Choroid plexus epithelial cell (primary cell): ENCODE measurements around the gene PTPRT.

Source experiments
- DNase-seq: peaks from one replicate; pipeline ENCODE4 v3.0.0-alpha.2; 2010; ENCODE audit warnings: low read depth
- H3K4me3 ChIP-seq: 2 replicates; pipeline ENCODE4 v1.5.1; 2011; ENCODE audit warnings: low read depth, mild to moderate bottlenecking, control low read depth, low read length, moderate library complexity
- CTCF ChIP-seq: conservative IDR thresholded peaks from 2 replicates; pipeline ENCODE4 v1.5.1; 2011; ENCODE audit warnings: low read depth, mild to moderate bottlenecking, control low read depth, inconsistent platforms, low read length, moderate library complexity

PTPRT gene

DNA sequence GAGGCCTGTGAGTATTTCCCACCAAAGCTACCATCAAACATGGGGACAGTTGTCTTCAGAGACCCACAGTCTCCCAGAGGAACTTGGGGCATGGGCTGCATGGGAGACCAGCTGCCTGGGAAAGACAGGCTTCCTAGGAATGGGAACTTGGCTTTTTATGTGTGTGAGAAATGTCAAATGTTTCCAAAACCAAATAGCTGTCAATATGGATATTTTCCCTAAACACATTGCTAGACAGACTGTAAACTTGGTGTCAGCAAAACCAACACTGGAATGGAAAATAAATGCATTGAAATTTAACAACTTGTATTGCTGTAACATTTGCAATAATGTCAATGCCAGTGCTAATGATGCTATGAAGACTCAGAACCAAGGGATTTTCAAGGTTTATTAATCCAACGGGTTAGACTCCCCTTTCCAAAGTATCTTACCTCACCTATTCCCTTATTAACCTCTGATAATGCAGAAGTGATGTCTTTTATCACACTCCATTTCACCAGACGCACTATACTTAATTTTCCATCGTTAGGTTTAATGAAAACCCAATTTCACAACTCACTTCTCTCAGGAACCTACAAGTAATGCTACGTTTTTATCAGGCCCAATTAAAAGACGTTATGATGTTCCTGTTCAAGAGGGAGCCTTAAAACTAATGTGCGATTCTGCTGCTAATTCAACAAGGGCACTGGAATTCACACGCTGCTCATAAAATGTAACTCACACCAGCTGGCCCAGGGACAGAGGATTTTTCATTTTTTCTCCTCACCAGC, 1025.4 kb downstream of the PTPRT start:
- no peak for DNase-seq
- no peak for TF ChIP-seq CTCF
- H3K4me3 ChIP-seq, result no peak overlapping the region

DNA sequence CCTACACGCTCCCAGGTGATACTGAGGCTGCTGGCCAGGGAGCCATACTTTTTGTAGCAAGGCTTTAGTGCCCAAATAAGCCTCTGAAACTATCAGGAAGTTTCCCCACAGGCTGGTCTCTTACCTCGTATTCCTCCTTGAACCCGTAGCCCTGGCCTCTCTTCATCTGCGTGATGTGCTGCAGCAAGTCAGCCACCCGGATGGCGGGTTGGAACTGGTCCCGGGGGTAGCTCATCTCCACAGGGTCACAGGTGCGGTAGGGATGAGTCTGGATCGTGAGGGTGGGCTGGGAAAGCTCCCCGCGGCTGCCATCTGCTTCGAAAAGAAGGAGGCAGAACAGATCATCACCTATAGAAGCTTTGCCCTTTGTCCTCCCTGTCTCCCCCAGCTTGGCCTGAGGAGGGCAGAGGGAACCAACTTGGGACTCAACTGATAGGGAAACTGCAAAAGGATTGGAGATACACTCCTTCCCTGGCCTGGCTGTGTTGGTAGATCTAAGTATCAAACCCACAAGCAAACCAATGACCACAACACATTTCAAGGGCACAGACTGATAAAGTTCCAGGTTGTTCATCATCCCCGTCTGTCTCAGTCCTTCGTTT, 1028.4 kb downstream of the PTPRT start:
- H3K4me3 ChIP-seq, result no peak overlapping the region
- TF ChIP-seq CTCF, result no peak
- no peak for DNase-seq

DNA sequence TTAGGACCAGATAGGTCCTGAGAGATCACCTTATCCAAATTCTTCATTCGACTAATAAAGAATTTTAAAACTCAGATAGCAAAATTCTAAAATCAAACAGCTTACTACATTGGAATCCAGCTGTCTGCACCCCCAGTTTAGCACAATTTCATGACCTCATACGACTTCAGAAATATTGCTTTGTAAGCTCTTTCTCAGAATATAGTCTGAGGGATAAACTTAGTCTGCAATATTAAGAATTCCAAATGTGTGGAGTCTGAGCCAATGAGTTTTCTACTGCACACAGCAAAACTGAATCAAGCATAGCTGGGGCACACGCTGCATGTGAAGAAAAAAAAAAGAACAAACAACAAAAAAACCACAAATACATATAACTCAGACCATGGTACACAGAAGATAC, 1029.9 kb downstream of the PTPRT start:
- TF ChIP-seq CTCF, result no peak
- no peak for DNase-seq
- H3K4me3 ChIP-seq, result no peak overlapping the region

GRCh38 chr20:42158272-42158671, 1031.4 kb downstream of the PTPRT start:
- TF ChIP-seq CTCF, result no peak
- no peak overlapping the region for H3K4me3 ChIP-seq
- no peak for DNase-seq

DNA sequence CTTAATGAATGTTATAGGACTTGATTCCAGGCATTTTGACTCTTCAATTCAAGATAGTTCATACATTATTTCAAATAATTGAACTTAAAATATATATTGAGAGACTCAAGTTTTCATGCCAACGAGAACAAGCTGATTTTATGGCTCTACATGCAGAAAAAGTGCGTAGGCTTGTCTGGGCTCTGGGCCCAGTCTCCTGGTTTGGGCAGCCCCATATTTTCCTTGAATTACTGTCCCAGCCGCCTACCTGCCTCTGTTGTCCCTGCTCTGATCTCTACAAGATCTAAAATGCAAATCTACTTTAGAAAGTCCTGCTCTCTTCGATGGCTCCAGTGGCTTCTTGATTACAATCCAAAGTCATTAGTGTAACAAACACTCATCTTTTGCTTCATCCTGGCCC, 1034.1 kb downstream of the PTPRT start:
- DNase-seq, result no peak
- TF ChIP-seq CTCF, result no peak
- H3K4me3 ChIP-seq, result no peak overlapping the region

- H3K4me3 ChIP-seq, result no peak overlapping the region
- TF ChIP-seq CTCF, result no peak
- no peak for DNase-seq
Observed at GRCh38 chr20:42152575-42152974, 1037.1 kb downstream of the PTPRT start.

DNA sequence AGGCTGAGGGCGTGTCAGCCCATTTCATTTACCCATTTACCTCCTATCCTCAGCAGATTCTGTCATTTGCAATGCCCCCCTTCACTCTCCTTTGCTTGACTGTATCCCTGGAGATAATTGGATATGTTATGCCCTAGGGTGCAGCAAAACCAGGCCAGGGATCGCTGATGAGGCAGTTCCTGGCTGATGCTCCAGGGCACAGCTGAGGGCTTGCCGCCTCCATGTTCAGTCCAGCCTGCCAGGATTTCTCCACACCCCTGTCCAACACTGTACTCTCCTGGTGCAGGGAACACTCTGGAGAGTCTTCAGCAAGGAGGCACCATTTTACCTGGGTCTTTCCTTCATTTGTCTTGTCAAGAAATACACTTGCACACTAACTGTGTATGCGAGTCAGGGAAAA, 1039.5 kb downstream of the PTPRT start:
- DNase-seq, result no peak
- no peak overlapping the region for H3K4me3 ChIP-seq
- TF ChIP-seq CTCF, result no peak
